ENCODE results near the gene WAS.
"Not testable (repeated sequence)": the region's sequence is repeated elsewhere in the genome, so short reads cannot be mapped to it uniquely, and the experiment has no call there.

Gene WAS

DNA sequence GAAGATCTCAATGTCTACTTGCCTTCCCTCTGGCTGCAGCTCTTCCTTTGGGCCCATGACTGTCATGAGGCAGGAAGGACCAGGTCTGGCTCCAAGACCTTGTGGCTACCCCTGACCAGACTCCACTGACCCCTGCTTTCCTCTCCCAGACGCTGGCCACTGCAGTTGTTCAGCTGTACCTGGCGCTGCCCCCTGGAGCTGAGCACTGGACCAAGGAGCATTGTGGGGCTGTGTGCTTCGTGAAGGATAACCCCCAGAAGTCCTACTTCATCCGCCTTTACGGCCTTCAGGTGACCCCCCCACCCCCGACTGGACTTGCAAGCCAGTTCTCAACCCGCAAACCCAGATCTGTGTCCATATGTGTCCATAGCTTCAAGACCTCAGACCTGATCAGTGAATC, 535 bp downstream of the WAS start:
- in situ Hi-C loops (cut with HindIII; ENCODE audit: low sequenced_read_pairs) = no loop called here

DNA sequence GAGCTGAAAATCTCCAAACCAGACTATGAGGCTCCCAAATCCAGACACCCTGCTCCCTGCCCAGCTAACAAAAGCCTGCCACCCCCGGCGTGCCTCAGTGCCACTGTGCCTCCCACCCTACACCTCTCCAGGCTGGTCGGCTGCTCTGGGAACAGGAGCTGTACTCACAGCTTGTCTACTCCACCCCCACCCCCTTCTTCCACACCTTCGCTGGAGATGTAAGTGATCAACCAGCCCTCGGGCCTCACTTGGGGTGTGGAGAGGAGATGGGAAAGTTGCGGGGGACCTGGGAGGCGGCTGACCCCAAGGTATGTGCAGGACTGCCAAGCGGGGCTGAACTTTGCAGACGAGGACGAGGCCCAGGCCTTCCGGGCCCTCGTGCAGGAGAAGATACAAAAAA, 1.8 kb downstream of the WAS start:
- in situ Hi-C loops (cut with HindIII; ENCODE audit: low sequenced_read_pairs) = no loop called here

DNA sequence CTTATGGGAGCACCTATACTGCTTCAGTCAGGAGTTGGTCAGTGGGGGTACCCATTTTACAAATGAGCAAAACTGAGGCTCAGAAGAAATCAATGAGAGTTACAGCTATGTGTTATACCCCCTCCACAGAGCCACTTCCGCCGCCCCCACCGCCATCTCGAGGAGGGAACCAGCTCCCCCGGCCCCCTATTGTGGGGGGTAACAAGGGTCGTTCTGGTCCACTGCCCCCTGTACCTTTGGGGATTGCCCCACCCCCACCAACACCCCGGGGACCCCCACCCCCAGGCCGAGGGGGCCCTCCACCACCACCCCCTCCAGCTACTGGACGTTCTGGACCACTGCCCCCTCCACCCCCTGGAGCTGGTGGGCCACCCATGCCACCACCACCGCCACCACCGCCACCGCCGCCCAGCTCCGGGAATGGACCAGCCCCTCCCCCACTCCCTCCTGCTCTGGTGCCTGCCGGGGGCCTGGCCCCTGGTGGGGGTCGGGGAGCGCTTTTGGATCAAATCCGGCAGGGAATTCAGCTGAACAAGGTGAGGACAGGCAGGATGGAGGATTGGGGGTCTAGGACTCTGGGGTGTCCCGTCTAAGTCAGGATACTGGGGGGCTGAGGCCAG, 5.0 kb downstream of the WAS start:
- in situ Hi-C loops (cut with HindIII; ENCODE audit: low sequenced_read_pairs) = no loop called here

DNA sequence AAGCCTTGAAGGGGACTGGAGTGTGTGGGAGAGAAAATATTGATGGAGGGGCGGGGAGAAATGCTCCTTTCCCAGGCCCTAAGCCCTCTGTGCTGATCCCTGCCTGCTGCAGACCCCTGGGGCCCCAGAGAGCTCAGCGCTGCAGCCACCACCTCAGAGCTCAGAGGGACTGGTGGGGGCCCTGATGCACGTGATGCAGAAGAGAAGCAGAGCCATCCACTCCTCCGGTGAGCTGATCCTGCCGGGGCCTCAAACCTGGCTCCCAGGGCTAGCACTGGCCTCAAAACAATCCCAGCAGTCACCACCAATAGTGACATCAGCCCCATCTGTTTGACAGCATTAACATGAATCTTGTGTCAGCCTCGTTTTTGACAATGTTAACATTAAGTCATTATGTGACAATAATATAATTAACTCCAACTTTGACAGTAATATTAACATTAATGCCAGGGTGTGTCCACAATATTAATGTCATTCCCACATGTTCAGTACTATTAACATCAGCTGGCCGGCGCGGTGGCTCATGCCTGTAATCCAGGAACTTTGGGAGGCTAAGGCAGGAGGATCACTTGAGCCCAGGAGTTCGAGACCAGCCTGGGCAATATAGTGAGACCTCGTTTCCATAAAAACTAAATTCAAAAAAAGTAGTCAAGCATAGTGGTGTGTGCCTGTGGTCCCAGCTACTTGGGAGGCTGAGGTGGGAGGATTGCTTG, 5.8 kb downstream of the WAS start:
- in situ Hi-C loops (cut with HindIII; ENCODE audit: low sequenced_read_pairs) = no loop called here

GRCh38 chrX:48691746-48692145, 8.1 kb downstream of the WAS start:
- in situ Hi-C loops (cut with HindIII; ENCODE audit: low sequenced_read_pairs) = not testable (repeated sequence)

DNA sequence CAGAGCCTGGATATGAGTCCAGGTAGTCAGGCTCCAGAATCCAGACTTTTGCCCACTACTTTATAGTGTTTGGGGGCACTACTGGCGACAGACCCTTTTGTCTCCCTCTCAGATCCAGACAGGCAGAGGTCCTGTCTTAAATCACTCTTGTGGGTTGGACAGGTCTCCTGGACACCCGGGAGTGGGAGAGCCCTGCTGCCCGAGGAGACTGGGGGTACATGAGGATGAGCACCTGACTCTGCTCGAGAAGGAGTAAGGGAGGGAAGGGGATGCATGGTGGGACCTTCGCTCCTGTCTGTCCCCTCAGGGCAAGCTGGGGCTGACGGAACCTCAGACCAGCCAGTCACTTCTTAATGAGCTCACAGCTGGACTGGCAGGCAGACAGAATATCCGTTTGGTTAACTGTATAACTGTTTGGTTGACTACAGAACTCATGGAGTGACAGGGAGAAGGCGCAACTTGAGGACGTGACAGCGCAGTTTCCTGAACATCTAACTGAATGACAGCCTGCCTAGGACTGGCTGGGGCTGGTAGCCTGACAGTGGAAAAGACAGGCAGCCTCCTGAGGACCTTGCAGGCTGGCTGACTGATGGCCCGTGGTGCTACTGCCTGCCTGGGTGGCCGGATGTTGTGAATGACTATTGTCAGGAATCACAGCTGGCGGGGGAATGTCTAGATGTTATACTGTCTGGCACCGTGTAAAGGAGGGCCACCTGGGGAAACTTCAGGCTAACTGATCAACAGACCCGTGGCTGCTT, 11.4 kb downstream of the WAS start:
- in situ Hi-C loops (cut with HindIII; ENCODE audit: low sequenced_read_pairs) = no loop called here

DNA sequence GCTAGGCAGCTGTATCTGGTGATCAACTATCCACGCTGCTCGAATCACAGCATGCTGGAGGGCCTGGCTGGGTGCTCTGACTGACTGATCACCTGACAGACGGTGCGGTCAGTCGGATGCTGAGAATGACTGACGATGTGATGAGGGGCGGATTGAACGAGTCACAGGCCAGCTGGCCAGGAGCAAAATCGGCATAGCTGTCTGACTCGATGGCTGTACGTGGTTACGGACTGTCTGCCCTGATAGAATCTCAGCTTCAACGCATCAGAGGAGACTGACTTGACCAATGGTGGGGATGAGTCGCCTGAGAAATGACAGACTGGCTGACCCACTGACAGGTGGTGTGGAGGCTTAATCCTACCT, 11.9 kb downstream of the WAS start:
- in situ Hi-C loops (cut with HindIII; ENCODE audit: low sequenced_read_pairs) = no loop called here

GRCh38 chrX:48695925-48696300, 12.3 kb downstream of the WAS start:
- in situ Hi-C loops (cut with HindIII; ENCODE audit: low sequenced_read_pairs) = no loop called here

DNA sequence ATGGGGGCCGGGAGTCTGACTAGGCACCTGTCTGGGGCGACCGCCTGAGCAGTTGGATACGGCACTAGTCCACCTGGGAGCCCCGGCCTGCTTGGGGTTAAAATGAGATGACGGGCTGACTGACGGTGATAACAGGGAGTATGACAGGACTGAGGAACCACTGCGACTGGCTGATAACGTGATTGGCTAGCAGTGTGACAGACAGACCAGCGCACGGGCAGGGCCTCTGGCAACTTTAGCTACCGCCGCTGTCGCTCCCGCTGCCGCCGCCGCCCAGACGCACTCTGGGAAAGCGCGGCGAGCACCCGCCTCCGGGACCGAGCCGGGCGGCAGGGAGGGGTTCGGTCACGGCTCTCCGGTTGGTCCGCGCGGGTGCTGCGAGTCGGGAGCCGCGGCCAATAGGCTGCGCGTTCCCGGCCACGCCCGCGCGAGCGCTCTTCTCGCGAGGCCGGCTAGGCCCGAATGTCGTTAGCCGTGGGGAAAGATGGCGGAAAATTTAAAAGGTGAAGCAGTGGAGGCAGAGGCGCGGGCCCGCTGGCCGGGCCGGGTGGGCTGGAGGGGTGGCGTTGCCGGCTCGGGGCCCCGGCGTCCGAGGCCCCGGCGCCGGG, 12.8 kb downstream of the WAS start, which contains the start of gene SUV39H1:
Gene SUV39H1 (plus strand): TSS at position 434 of the 608 bp plus-strand sequence. CDS start 51 bp downstream, at position 485.
- in situ Hi-C loops (cut with HindIII; ENCODE audit: low sequenced_read_pairs) = no loop called here

GRCh38 chrX:48696909-48697727, 13.5 kb downstream of the WAS start:
- in situ Hi-C loops (cut with HindIII; ENCODE audit: low sequenced_read_pairs) = no loop called here

GRCh38 chrX:48698306-48698705, 14.7 kb downstream of the WAS start:
- in situ Hi-C loops (cut with HindIII; ENCODE audit: low sequenced_read_pairs) = no loop called here

DNA sequence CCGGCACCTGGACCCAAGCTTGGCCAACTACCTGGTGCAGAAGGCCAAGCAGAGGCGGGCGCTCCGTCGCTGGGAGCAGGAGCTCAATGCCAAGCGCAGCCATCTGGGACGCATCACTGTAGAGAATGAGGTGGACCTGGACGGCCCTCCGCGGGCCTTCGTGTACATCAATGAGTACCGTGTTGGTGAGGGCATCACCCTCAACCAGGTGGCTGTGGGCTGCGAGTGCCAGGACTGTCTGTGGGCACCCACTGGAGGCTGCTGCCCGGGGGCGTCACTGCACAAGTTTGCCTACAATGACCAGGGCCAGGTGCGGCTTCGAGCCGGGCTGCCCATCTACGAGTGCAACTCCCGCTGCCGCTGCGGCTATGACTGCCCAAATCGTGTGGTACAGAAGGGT, 16.6 kb downstream of the WAS start:
- in situ Hi-C loops (cut with HindIII; ENCODE audit: low sequenced_read_pairs) = loop anchor here (10.0 kb wide), 1 partner anchor 95 kb away; no protein-coding TSS in a partner anchor

DNA sequence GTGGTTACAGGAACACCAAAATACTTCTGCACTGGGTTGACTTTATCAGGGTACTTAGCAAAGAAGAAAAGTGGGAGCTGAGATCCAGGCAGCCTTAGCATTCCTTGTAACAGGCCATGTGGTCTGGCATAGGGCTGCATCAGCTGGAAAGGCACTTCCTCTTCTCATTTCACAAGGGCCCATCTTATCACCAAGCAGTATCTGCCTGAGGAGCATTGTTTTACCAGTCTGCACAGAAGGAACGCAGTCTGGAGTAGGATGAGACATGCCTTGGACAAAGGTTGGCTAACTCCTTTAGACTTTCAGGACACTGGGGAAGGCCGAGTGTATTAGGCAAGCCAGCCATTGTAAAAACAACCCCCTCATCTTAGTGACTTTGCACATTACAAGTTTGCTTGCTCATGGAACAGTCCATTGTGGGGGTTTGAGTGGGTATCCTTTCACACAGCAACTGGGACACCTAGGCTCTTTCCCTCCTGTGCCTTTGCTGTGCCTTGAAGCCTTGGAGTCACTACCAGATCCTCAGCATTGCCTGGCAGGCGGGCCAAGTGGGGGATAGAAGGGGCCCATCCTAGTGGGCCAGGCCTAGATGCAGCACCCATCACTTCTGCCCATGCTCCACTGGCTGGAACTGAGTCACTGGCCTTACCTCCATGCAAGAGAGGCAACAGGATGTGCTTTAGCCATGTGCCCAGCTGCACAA, 17.5 kb downstream of the WAS start:
- in situ Hi-C loops (cut with HindIII; ENCODE audit: low sequenced_read_pairs) = loop anchor here (10.0 kb wide), 1 partner anchor 94 kb away; no protein-coding TSS in a partner anchor

GRCh38 chrX:48702032-48702431, 18.4 kb downstream of the WAS start:
- in situ Hi-C loops (cut with HindIII; ENCODE audit: low sequenced_read_pairs) = loop anchor here (10.0 kb wide), 1 partner anchor 93 kb away; no protein-coding TSS in a partner anchor

DNA sequence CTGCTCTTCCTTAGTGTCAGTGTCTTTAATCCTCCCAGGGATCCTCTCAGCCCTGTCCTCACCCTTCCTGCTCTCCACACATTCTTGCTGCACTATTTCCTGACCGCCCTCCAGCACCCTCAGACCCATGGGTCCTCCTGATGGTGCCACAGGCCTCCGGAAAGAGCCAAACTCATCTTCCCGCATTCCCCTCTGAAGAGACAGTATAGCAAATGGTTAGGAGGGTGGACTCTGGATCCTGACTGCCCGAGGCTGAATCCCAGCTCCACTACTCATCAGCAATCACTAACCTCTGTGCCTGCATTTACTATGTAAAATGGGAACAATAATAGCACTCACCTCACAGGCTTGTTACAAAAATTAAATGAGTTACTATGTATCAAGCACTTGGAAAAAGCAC, 19.1 kb downstream of the WAS start:
- in situ Hi-C loops (cut with HindIII; ENCODE audit: low sequenced_read_pairs) = loop anchor here (10.0 kb wide), 1 partner anchor 92 kb away; no protein-coding TSS in a partner anchor

- in situ Hi-C loops (cut with HindIII; ENCODE audit: low sequenced_read_pairs) = loop anchor here (10.0 kb wide), 1 partner anchor 92 kb away; no protein-coding TSS in a partner anchor
These were observed 19.6 kb downstream of the WAS start for GRCh38 chrX:48703228-48703627.

DNA sequence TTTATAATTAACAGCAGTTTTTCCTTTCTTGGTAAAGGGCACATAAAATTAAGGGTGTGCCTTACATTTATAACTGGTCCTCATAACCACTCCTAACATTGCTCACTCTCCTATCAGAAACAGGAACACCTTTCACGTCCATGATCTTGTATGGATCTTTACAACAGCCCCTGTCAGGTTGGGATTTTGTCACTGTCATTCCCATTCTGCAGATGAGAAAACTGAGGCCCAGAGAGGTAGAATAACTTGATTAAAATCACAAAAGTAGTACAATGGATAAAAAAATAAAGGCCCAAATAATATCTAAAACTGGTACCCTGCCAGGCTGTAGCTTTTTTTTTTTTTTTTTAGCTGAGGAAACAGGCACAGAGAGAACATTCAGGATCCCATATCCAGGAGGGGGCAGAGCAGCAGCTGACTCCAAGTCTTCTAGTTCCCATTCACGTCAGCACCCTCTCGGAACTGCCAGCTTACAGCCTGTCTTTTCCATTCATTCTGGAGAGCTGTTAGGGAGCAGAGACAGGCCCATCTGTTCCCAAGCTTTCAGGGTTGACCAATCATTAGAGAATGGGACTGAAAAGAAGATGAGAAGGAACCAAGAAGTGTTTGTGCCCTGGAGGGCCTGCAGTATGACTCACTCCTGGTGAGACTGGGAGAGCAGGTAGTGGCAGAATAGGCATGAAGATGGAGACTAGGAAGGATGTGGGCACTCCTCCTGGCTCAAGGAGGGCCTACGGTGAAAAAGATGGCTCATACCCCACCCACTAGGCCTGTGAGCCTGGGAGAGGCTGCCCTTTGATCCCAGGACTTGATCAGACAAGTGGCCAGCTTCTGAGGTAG, 20.3 kb downstream of the WAS start:
- in situ Hi-C loops (cut with HindIII; ENCODE audit: low sequenced_read_pairs) = loop anchor here (10.0 kb wide), 1 partner anchor 91 kb away; no protein-coding TSS in a partner anchor

DNA sequence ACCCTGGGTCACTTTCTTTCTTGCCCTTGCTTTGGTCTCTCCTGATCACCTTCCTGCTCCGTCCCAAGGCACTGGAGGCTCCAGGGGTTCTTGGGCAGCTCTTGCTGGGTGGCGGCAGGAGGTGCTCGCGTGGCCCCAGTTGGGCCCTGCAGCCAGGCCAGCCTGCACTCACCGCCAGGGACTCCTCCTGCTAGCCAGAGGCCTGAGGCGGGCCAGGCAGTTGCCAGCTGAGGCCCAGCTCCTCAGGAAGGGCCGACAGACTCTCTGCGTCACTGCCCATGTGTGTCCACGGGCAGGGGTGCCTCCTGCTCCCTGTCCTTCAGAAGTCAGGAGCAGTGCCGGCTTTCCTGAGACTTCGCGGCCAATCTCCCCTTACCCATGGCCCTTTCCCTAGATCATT, 22.3 kb downstream of the WAS start:
- in situ Hi-C loops (cut with HindIII; ENCODE audit: low sequenced_read_pairs) = loop anchor here (10.0 kb wide), 1 partner anchor 89 kb away; no protein-coding TSS in a partner anchor

Measured in endothelial cell of hepatic sinusoid (primary cell).